Occipital lobe (tissue), 2 donors: Measurements from ENCODE around the gene LDAH. TPM values are rescaled to one million over a fixed set of nuclear protein-coding genes. Genes with fewer than 3 reads are reported as not detected.

Experiments used
- DNase-seq: peaks from one replicate; lab custom pipeline; 2025; lab: John Stamatoyannopoulos, UW
- total RNA-seq: library from RNA; depleted of rRNA; stranded (reverse); fragments of >200 nt; gene quantifications from one replicate; pipeline ENCODE4 v1.2.3, GENCODE V29; 2014

Gene LDAH
- total RNA-seq, 1 donor from 2014 or later = 24.3 TPM

DNA sequence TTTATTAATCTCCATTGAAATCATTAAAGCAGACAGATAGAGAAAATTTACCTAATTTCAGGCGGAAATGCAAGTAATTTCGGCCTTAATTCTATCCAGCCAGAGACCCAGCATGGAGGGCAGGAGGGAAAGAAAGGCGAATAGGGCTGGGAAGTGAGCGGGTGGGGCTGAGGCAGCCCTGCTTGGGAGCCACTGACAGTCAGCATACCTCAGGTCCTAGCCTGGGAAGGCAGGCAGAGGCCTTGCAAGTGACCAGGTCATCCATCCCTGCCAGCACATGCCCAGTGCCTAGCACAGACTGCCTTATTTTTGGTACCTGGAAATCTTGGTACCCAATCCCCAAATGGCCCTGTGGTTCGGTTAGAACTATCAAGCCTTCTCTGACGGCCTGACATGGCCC lies 154.4 kb downstream of the LDAH start:
- no peak for DNase-seq

DNA sequence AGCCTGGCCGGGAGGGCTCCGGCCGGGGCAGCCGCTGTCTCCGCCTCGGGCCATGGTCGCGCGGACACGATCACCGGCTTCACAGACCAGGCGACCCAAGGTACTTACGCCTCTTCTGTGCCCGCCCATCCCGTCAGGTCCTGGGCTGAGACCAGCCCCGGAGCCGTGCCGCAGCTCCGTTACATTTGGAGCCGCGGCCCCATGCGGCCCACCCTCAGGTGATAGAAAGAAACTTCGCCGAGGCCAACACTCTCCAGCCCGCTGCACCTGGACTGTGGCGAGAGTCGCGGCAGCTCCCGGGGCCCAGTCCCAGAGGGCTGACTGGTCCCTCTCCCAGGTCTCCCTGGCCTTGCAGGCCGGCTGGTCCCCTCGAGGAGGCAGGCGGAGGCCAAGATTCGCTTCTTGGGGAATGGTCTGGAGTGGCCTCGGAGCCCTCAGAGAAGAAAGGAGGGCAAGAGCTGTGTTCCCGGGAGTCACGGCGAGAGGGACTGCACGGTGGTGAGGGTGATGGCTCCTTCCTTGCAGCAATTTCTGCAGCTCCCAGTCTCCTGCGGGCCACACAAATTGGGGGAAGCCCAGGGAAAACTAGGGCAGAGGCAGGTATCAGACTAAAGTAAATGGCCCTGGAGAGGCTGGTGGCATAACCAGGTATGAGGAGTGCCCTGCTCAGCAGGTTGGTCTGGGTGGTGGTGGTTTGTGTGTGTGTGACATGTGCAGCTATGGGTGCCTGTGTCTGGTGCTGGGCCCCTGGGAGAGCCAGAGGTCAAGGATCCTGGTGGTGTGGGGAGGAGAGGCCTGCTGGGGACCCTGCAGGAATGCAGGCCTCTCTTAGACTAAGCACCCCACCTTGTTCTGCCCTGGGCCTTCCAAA lies 155.1 kb downstream of the LDAH start:
- no peak for DNase-seq

DNA sequence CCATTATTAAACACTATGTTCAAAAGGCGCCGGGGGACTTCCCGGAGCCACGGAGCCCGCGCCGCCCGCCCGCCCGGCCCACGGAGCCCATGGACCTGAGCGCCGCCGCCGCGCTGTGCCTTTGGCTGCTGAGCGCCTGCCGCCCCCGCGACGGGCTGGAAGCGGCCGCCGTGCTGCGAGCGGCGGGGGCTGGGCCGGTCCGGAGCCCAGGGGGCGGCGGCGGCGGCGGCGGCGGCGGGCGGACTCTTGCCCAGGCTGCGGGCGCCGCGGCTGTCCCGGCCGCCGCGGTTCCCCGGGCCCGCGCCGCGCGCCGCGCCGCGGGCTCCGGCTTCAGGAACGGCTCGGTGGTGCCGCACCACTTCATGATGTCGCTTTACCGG lies 155.8 kb downstream of the LDAH start:
- no peak for DNase-seq

DNA sequence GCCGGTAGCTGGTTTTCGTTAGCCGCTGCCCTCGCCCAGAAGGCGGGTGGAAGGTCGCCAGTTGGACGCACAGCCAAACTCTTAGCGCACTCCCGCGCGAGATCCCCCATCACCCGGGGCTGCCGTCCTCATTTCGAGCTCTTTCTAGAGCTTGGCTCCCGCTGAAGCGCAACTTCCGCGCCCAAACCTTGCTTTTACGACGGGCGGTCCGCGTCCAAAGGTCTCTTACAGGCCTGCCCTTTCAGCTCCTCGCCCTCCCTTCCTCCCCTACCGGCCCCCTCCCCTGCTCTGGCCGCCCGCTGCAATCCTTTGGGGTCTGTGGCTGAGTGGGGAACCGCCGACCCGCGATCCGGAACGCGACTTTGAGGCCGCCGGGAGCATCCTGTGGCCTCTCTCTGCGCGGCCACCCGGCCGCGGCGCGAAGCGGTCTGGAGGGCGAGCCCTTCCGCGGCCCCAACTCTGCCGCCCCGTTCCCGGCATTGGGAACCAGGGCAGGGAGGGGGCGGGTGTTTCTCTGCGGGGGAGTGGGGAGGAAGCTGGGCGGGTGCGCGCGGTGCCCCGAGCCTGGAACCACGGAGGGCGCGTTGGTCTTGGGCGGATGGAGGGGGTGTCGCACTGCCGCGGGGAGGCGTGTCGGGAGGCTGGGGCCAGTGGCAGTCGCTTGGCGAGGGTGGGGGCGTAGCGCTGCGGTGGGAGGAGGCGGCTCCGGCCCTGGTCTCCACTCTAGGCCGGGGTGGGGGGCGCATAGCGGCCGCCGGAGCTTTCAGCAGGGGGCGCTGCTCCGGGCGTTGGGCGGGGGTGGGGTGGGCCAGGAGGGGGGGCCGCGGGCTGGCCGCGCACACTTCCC lies 156.4 kb downstream of the LDAH start, which contains the start of gene GDF7:
Gene GDF7 (plus strand): TSS at position 841 of the 847 bp plus-strand sequence. CDS start 96 bp downstream, outside the sequence.
- no peak for DNase-seq

DNA sequence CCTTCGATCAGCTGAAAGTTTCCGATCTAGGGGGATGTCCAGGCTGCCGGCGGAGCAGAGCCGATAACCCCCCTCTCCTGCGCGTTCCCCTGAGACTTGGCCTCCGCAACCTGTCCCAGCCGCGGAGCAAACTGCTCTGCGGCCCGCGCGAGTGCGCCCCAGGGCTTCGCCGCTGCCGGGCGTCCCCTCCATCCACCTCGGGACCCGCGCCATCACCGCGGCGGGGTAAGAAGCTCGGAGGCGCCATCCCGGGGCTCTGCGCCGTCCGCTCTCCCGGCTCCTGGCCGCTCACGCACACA lies 156.9 kb downstream of the LDAH start:
- no peak for DNase-seq

DNA sequence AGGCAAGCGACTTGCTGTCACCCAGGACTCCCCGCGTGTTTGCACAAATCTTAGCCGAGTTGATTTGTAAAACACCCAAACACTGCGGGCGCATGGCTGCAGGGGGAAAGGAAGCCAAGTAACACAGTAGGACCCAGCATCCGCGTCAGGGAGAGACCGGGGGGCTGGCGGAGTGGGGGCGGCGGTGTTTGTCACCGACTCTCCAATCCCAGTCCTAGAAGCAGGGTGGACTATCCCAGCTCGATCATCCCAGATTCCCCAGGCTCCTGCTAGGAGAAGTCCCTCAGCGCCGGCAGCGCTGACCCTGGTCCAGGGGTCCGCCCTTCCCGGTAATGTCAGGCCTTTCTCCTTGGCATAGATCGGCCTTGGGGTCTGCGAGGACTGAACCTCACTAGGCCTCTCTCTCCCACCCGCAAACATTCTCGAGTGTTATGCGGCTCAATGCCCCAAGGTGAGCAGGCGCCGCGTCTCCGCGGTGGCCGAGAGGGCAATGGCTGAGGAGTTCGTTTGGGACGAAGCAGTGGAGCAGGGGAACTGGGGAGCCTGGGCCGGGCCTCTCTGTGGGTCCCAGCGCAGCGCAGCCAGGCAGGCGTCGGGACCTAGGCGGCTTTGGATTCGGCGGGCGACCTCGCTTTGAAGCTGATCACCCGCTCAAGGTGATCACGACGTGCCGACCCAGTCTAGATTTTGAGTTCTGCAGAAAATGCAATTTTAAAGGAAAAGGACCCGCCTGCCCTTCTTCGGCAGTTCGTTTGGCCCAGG lies 157.5 kb downstream of the LDAH start:
- DNase-seq = no peak

DNA sequence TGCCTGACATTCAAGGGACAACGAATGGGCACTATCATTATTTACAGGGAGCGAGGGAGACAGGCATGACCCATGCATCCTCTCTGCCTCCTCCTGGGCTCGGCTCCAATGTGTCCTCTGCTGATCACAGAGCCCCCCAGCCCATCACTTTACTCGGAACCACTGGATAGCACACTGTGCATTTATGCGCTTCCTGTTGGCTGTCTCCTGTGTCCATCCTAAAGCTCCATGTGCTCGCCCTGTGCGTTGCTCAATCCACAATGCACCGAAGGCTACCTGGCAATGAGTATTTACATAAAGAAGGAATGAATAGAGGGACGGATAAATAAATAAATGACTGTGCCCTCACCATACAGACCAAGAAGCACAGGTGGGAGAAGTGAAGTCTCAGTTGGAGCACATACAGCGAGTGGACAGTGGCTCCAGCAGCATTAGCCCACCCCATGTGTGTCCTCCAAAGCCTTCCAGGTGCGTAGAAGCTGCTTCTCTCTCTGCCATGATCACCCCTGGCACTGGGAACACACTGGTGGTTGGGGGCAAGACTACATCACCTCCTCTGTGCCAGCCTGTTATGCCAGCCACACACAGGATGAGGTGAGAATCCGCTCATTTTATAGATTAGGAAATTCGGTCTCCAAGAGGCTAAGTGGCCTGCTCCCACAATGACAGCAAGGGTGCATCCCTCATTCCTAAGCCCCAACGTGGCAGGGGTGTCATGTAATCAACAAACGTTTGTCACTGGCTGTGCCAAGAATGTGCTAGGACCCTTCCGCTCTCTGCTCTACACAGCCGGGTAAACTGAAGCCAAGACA lies 158.3 kb downstream of the LDAH start:
- no peak for DNase-seq

GRCh38 chr2:20664071-20664390 lies 158.9 kb downstream of the LDAH start:
- no peak for DNase-seq

DNA sequence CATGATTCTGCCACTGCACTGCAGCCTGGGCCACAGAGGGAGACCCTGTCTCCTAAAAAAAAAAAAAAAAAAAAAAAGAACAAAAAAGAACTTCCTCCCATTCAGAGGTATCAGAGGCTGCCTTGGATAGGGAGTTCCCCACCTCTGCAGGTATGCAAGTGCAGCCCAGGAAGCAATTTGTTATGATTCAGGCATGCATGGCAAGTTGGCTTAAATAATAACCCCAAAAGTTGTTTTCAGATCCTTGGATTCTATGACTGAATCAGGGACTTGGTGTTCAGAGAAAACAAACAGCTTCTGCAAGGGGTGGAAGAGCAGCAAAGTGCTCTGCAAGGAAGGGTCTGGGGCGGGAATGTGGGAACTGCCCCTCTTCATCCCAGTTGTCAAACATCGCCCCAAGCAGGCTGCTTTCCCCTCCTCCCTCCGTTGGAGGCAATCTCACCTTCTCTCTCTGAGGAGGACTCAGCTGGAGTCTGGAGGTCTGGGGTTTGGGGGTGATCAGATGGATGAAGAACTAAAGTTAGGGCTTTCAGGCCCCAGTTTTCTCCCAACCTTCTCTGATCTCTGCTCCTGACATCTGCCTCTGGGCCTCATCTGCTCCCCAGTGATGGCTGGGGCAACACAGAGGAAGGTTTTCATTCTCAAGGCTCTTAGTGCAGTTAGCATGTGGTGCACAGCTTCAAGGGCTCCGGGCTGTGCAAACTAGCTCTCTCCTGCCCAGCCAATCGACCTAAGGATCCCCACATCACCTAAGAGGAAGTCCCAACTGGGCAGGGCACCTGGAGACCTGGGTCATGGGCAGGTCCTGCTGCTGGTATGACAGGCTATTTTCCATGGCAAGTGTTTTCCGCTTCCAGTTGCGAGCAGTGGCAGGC lies 159.5 kb downstream of the LDAH start:
- DNase-seq = no peak

- DNase-seq = no peak
Measured at GRCh38 chr2:20662308-20662937, 160.5 kb downstream of the LDAH start.

DNA sequence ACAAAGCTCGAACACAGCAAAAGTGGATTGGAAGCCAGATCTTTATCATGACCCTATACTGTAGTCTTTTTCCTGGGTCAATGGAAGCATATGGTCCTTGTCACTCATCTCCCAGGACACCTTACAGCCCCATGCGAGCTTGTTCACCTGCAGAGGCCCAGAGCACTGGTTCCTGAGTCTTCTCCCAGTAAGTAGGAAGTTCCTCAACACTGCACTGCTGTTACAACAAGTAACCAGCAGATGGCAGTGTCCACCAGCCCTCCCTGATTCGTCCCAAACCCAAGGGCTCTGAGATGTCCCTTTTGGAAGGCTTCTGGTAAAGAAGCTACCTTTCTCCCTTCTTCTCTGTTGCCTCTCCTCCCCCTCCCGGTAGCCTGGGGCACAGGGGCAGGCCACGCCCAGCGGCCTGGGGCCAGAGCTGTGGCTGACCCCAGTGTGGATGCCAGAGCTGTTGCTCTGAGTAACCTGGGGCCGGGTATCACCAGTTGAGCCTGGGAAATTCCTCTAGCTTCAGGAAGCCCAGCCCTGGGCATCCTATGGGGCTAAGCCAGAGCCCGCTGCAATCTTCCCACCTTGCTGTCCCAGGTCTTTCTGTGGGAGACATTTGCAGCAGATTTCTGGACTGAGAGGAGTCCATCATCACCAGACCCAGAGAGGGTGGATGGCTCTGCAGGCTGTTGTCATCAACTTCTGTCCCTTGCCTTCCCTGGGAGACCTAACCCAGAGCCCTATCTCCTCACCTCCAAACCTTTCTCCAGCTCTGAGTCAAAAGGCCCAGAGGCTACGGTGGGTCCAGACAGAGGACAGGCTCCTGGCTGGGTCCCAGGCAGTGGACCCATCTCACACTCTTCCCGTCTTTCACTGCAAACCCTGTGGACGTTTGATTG lies 161.2 kb downstream of the LDAH start:
- peak; percentile 42 for DNase-seq

- no peak for DNase-seq
Measured at GRCh38 chr2:20660506-20661420, 162.1 kb downstream of the LDAH start.

- DNase-seq = no peak
Measured at GRCh38 chr2:20657522-20658235, 165.2 kb downstream of the LDAH start.

DNA sequence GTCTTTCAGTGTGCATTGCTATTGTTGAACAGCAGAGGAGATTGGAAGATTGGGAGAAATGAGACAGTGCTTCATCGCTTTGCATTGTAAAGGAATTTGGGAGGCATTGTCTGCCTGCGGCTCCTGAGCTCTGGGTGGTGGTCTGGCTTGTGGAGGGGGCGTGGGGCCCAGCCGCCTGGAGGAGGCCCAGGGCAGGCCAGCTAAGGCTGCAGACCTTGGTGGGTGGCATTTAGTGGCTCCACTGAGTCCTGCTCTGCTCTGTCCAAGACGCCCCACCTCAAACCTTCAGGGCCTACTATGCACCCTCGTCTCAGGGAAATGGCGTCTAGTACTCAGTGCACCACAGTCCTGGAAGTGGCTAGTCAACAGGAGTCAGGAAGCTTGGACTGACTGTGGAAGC lies 166.3 kb downstream of the LDAH start:
- no peak for DNase-seq

GRCh38 chr2:20654535-20654813 lies 168.4 kb downstream of the LDAH start:
- DNase-seq = no peak

- DNase-seq = no peak
Measured at GRCh38 chr2:20653695-20654534, 169.0 kb downstream of the LDAH start.
